K562 (cell line): ENCODE results near the gene ARHGAP30. TPM values are rescaled to one million over a fixed set of nuclear protein-coding genes. Genes with fewer than 3 reads are reported as not detected.

Experiments used
- ATAC-seq: fragments of 200-7000 bp; cut with Tn5 transposase; 3 replicates; pipeline ENCODE4 v1.9.1; 2020; ENCODE audit warnings: moderate library complexity
- BruUV-seq: library from RNA; stranded (reverse); fragments of 400-500 nt; replicated peaks from 2 replicates; lab custom pipeline; 2021; lab: Mats Ljungman, UMichigan
- CTCF ChIA-PET: fragments of 300-600 bp; formaldehyde crosslinking; extraction: SDS; loops from one replicate; lab custom pipeline; 2021; ENCODE audit warnings: low intra/inter-chr PET ratio; lab: Yijun Ruan, JAX
- POLR2A ChIA-PET: fragments of 300-600, 350-650 bp; sonication (Branson Sonifier 250); formaldehyde crosslinking; extraction: SDS; loops from one replicate; lab custom pipeline; 2021; ENCODE audit warnings: antibody characterized with exemption, inconsistent platforms; lab: Yijun Ruan, JAX
- DNase-seq, 4 experiments: peaks; one replicate each; pipeline versions ENCODE4 v3.0.0 to v3.0.0-alpha.2; 2011 to 2018; ENCODE audit warnings: low spot score in 3 of 4, mixed read lengths in 3 of 4; ENCODE audit errors: extremely low read depth in 1 of 4
- FAIRE-seq: peaks from 2 replicates; lab custom pipeline; 2011; peaks lifted over from hg19 to GRCh38; lab: Jason Lieb, UNC
- H2AFZ ChIP-seq: 2 replicates; pipeline ENCODE4 v1.6.0; 2011; ENCODE audit warnings: low read depth, low read length, control low read depth, inconsistent platforms
- H3K27ac ChIP-seq: fragments of 200-600 bp; 3 replicates; pipeline ENCODE4 v1.8.0; 2011; ENCODE audit warnings: low read depth, mild to moderate bottlenecking, control low read depth, inconsistent platforms, low read length, moderate library complexity, mixed read lengths; ENCODE audit errors: extremely low read depth
- H3K27me3 ChIP-seq, 2 experiments: fragments of 300-600 bp in 1 of 2; 2 replicates in 1 of 2; 3 replicates in 1 of 2; pipeline versions ENCODE4 v1.6.0 to v1.8.0; 2011; ENCODE audit warnings: inconsistent platforms in 2 of 2, low read length in 2 of 2, mild to moderate bottlenecking in 1 of 2, mixed read lengths in 1 of 2, moderate library complexity in 1 of 2; ENCODE audit not compliant: control insufficient read depth in 2 of 2, insufficient read depth in 2 of 2
- H3K36me3 ChIP-seq: fragments of 300-600 bp; 3 replicates; pipeline ENCODE4 v1.8.0; 2011; ENCODE audit warnings: mild to moderate bottlenecking, low read length, inconsistent platforms; ENCODE audit not compliant: control insufficient read depth, insufficient read depth
- H3K4me1 ChIP-seq, 2 experiments: fragments of 200-600 bp in 1 of 2; replicated peaks in 1 of 2; 2 replicates in 1 of 2; 3 replicates in 1 of 2; pipeline versions ENCODE4 v1.5.1 to v1.8.0; 2011; ENCODE audit warnings: inconsistent platforms in 2 of 2, low read length in 2 of 2, mild to moderate bottlenecking in 1 of 2, mixed read lengths in 1 of 2, moderate library complexity in 1 of 2; ENCODE audit not compliant: control insufficient read depth in 2 of 2, insufficient read depth in 2 of 2
- H3K4me2 ChIP-seq: 2 replicates; pipeline ENCODE4 v1.6.1; 2011; ENCODE audit warnings: low read length, control low read depth, inconsistent platforms, mixed read lengths; ENCODE audit not compliant: insufficient read depth
- H3K4me3 ChIP-seq: fragments of 200-600 bp; sonication (generic), shearing (Covaris generic); 2 replicates; pipeline ENCODE4 v1.5.1; 2016; ENCODE audit warnings: control low read depth, inconsistent platforms
- H3K79me2 ChIP-seq: fragments of 200-600 bp; 3 replicates; pipeline ENCODE4 v1.8.0; 2011; ENCODE audit warnings: low read length, inconsistent platforms; ENCODE audit not compliant: control insufficient read depth, insufficient read depth
- H3K9ac ChIP-seq, 2 experiments: 2 replicates each; pipeline versions ENCODE4 v1.6.0 to v1.6.1; 2011; ENCODE audit warnings: low read depth in 2 of 2, low read length in 2 of 2, control low read depth in 1 of 2, inconsistent platforms in 1 of 2, mild to moderate bottlenecking in 1 of 2, mixed read lengths in 1 of 2; ENCODE audit not compliant: insufficient read depth in 1 of 2
- H3K9me1 ChIP-seq: one replicate; pipeline ENCODE4 v1.6.0; 2011; ENCODE audit warnings: inconsistent platforms, mild to moderate bottlenecking, low read length, moderate library complexity; ENCODE audit not compliant: control insufficient read depth, insufficient read depth
- H3K9me3 ChIP-seq: replicated peaks from 2 replicates; pipeline ENCODE4 v1.5.1; 2011; ENCODE audit warnings: low read depth, low read length, inconsistent platforms; ENCODE audit not compliant: control insufficient read depth, insufficient read depth
- H4K20me1 ChIP-seq: replicated peaks from 2 replicates; pipeline ENCODE4 v1.6.1; 2011; ENCODE audit warnings: low read length, inconsistent platforms, mixed read lengths; ENCODE audit not compliant: control insufficient read depth, insufficient read depth
- BACH1 ChIP-seq: fragments of 200-800 bp; sonication (Bioruptor generic); IDR thresholded peaks from 2 replicates; pipeline ENCODE4 v1.6.1; 2016; ENCODE audit warnings: missing genetic modification characterization, missing compliant biosample characterization
- CBFA2T2 ChIP-seq: fragments of 450-650 bp; conservative IDR thresholded peaks from 2 replicates; pipeline ENCODE4 v1.6.1; 2017; ENCODE audit warnings: mild to moderate bottlenecking
- ELF2 ChIP-seq: fragments of 250-450 bp; sonication (Bioruptor Pico); IDR thresholded peaks from 2 replicates; pipeline ENCODE4 v1.5.0; 2021; ENCODE audit warnings: mild to moderate bottlenecking
- HDAC3 ChIP-seq: fragments of 450-650 bp; IDR thresholded peaks from 2 replicates; pipeline ENCODE4 v1.6.1; 2018; ENCODE audit warnings: borderline replicate concordance, mild to moderate bottlenecking, moderate library complexity; ENCODE audit not compliant: partially characterized antibody
- HIVEP1 ChIP-seq: fragments of 250-450 bp; sonication (Bioruptor Pico); IDR thresholded peaks from 2 replicates; pipeline ENCODE4 v1.4.0; 2020; ENCODE audit warnings: mild to moderate bottlenecking
- MEIS2 ChIP-seq: fragments of 450-650 bp; IDR thresholded peaks from 2 replicates; pipeline ENCODE4 v1.6.1; 2014; ENCODE audit warnings: mild to moderate bottlenecking; ENCODE audit not compliant: partially characterized antibody
- MTF1 ChIP-seq: fragments of 250-450 bp; sonication (Bioruptor Pico); IDR thresholded peaks from 2 replicates; pipeline ENCODE4 v1.9.0; 2021; ENCODE audit warnings: moderate library complexity, mild to moderate bottlenecking, inconsistent platforms, borderline replicate concordance
- SMAD3 ChIP-seq: fragments of 450-650 bp; formaldehyde crosslinking; conservative IDR thresholded peaks from 2 replicates; pipeline ENCODE4 v1.4.0; 2020; ENCODE audit warnings: mild to moderate bottlenecking
- STAT5A ChIP-seq: IDR thresholded peaks from 2 replicates; pipeline ENCODE4 v1.6.1; 2012; ENCODE audit warnings: low read length, inconsistent platforms, borderline replicate concordance
- TFAM ChIP-seq: fragments of 250-450 bp; sonication (Bioruptor Pico); conservative IDR thresholded peaks from 2 replicates; pipeline ENCODE4 v1.5.0; 2021; ENCODE audit warnings: mild to moderate bottlenecking, moderate library complexity
- WGBS: fragments of 100-300 bp; shearing (Covaris generic); methylation state at CpG from one replicate; pipeline ENCODE4 v1.1.6; 2016; ENCODE audit warnings: low coverage, mixed read lengths; ENCODE audit not compliant: insufficient coverage; ENCODE audit errors: missing lambda C conversion rate; 5-methylcytosine and 5-hydroxymethylcytosine counted together
- in situ Hi-C: fragments of 300-500 bp; cut with MboI; formaldehyde crosslinking; loops from 4 replicates; pipeline ENCODE4 v1.15.0; 2018; ENCODE audit warnings: inconsistent platforms, mixed read lengths
- intact Hi-C: fragments of 100-400 bp; cut with micrococcal nuclease; formaldehyde crosslinking; loops from 2 replicates; pipeline ENCODE4 v1.14.2; 2022
- polyA plus RNA-seq, 8 experiments: library from polyadenylated mRNA; depleted of rRNA in 4 of 8; stranded (reverse) in 5 of 8; unstranded in 3 of 8; fragments of >200 nt; fragmentation: Nextera tagmentation in 2 of 8; fragmentation: Illumina TruSeq in 1 of 8; extraction: Ambion mirVana in 2 of 8; extraction: Trizol in 1 of 8; gene quantifications; 2 replicates each; pipeline versions ENCODE4 v1.2.1 to v1.2.3, GENCODE V29; 2011 to 2014; ENCODE audit warnings: inconsistent platforms in 1 of 8, missing spikeins in 1 of 8
- total RNA-seq, 7 experiments: library from RNA; depleted of rRNA in 6 of 7; stranded (reverse); fragments of >200 nt in 6 of 7; fragmentation: Illumina TruSeq in 2 of 7; extraction: Trizol in 2 of 7; gene quantifications; 2 replicates each; pipeline versions ENCODE4 v1.2.1 to v1.2.3, GENCODE V29; 2011 to 2021; ENCODE audit warnings: low replicate concordance in 1 of 7
- TF ChIP-seq, protein P1 (sequence below): fragments of 450-650 bp; conservative IDR thresholded peaks from 2 replicates; pipeline ENCODE4 v1.6.1; 2016; ENCODE audit warnings: missing genetic modification characterization, low read depth, mild to moderate bottlenecking, missing compliant biosample characterization, moderate library complexity
- TF ChIP-seq, protein P2 (sequence below): sonication (generic); IDR thresholded peaks from 2 replicates; pipeline ENCODE4 v1.6.1; 2016
- TF ChIP-seq, protein P3 (sequence below): fragments of 450-650 bp; IDR thresholded peaks from 2 replicates; pipeline ENCODE4 v1.6.1; 2016

The ARHGAP30 gene
- total and polyA plus RNA-seq, 9 of the 15 experiments (the other 6 are each of a cell fraction or from before 2014, with no cell fraction given) = 0.01 to 0.73 (median 0.12) TPM

DNA sequence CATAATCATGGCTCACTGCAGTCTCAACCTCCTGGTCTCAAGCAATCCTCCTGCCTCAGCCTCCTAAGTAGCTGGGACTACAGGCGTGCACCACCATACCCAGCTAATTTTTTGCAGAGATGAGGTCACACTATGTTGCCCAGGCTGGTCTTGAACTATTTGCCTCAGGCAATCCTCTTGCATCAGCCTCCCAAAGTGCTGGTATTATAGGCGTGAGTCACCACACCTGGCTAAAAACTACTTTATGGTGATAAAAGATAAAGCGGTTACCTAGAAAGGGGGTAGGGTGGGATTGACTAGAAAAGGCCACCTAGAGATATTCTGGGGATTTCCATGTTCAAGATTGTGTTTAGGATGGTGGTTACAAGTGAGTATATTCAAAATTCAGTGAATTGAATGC is 35.9 kb downstream of the ARHGAP30 start (continued):
- TF ChIP-seq CBFA2T2 (peak; percentile 58), SMAD3 (CRISPR knock-in tag) (no peak), STAT5A (peak; percentile 35; the same call in 1 of the 2 replicates)
- TF ChIP-seq, protein P1, sequence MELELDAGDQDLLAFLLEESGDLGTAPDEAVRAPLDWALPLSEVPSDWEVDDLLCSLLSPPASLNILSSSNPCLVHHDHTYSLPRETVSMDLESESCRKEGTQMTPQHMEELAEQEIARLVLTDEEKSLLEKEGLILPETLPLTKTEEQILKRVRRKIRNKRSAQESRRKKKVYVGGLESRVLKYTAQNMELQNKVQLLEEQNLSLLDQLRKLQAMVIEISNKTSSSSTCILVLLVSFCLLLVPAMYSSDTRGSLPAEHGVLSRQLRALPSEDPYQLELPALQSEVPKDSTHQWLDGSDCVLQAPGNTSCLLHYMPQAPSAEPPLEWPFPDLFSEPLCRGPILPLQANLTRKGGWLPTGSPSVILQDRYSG (tag) = no peak

DNA sequence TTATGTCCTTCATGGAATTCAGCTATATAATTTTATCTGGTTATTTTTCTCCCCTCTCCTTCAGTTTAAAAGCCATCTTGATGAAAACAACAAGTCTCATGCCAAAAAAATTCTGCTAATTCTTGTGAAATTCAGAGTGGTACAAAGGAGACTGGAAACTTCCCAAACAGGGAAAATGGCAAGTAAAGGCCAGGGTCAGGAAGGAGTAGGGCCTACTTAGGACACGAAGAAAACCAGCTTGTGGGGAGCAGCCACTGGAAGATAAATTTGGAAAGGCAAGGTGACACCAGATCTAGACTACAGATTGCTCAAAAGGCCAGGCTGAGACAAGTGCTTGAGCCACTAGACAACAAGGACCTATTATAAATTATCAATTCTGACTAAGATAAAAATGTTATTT is 37.3 kb downstream of the ARHGAP30 start:
- intact Hi-C loops = no loop called here
- H4K20me1 ChIP-seq = no peaks in the 10 kb centered on the region
- H3K27me3 ChIP-seq = no peaks in the 10 kb centered on the region
- H3K4me3 ChIP-seq = no peak overlapping the region
- ChIA-PET POLR2A (interaction anchor here (0.8 to 1.4 kb wide), 5 partner anchors 8 to 22 kb away, joined by 3 to 6 read pairs (median 4); partner anchors contain the start of genes F11R and USF1), CTCF (no interaction called here)
- H3K4me1 ChIP-seq = peaks cover 0 to 13% of the 10 kb centered on the region in 2 experiments; a peak in 4 of 5 replicates
- no peaks in the 10 kb centered on the region for H3K9me3 ChIP-seq
- H3K9me1 ChIP-seq = no peaks in the 10 kb centered on the region
- FAIRE-seq (peak; percentile 62), DNase-seq (no peak), ATAC-seq (peak; percentile 57)
- WGBS = 0% methylated on average over 1 of the region's 1 CpG
- TF ChIP-seq BACH1 = no peak
- no peak for TF ChIP-seq ELF2 (CRISPR knock-in tag)
- TF ChIP-seq, protein P2, sequence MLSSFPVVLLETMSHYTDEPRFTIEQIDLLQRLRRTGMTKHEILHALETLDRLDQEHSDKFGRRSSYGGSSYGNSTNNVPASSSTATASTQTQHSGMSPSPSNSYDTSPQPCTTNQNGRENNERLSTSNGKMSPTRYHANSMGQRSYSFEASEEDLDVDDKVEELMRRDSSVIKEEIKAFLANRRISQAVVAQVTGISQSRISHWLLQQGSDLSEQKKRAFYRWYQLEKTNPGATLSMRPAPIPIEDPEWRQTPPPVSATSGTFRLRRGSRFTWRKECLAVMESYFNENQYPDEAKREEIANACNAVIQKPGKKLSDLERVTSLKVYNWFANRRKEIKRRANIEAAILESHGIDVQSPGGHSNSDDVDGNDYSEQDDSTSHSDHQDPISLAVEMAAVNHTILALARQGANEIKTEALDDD = no peak
- TF ChIP-seq TFAM (CRISPR knock-in tag) = no peak
- peak; percentile 5 for TF ChIP-seq MEIS2
- no peak for TF ChIP-seq HIVEP1 (CRISPR knock-in tag)
- TF ChIP-seq, protein P3, sequence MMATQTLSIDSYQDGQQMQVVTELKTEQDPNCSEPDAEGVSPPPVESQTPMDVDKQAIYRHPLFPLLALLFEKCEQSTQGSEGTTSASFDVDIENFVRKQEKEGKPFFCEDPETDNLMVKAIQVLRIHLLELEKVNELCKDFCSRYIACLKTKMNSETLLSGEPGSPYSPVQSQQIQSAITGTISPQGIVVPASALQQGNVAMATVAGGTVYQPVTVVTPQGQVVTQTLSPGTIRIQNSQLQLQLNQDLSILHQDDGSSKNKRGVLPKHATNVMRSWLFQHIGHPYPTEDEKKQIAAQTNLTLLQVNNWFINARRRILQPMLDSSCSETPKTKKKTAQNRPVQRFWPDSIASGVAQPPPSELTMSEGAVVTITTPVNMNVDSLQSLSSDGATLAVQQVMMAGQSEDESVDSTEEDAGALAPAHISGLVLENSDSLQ = 0 out of 2 replicates have a peak, but pooled peaks have one; percentile 8
- TF ChIP-seq MTF1 = no peak
- no peak for TF ChIP-seq HDAC3
- H3K9ac ChIP-seq = peak overlapping the region in 1 of 2 experiments; percentile 56; a peak in 1 of 4 replicates
- in situ Hi-C loops = no loop called here
- peak overlapping the region; percentile 19; the same call in 1 of the 2 replicates for H3K4me2 ChIP-seq
- no TSS peak for BruUV-seq
- H3K79me2 ChIP-seq = no peaks in the 10 kb centered on the region
- H2AFZ ChIP-seq = 0 out of 2 replicates have a peak overlapping the region, but pooled peaks have one; percentile 43
- no peak overlapping the region for H3K27ac ChIP-seq
- H3K36me3 ChIP-seq = no peaks in the 10 kb centered on the region
